SK-N-SH (cell line): Measurements from ENCODE around the gene RER1. TPM values are rescaled to one million over a fixed set of nuclear protein-coding genes. Genes with fewer than 3 reads are reported as not detected.

Experiments
- CTCF ChIA-PET: fragments of 300-600, 350-600 bp; formaldehyde crosslinking; extraction: SDS; loops from one replicate; lab custom pipeline; 2021; lab: Yijun Ruan, JAX
- POLR2A ChIA-PET: fragments of 350-600 bp; sonication (Branson Sonifier 250); formaldehyde crosslinking; extraction: SDS; loops from one replicate; lab custom pipeline; 2020; ENCODE audit warnings: antibody characterized with exemption, inconsistent platforms; lab: Yijun Ruan, JAX
- DNase-seq: peaks from one replicate; pipeline ENCODE4 v3.0.0; 2012
- H2AFZ ChIP-seq: fragments of 200-600 bp; sonication (generic); 2 replicates; pipeline ENCODE4 v1.8.1; 2016; ENCODE audit warnings: antibody characterized with exemption, mild to moderate bottlenecking, low read depth
- H3F3A ChIP-seq: fragments of 200-600 bp; sonication (generic); replicated peaks from 2 replicates; pipeline ENCODE3; 2016; ENCODE audit warnings: antibody characterized with exemption, mild to moderate bottlenecking; ENCODE audit not compliant: insufficient read depth
- H3K27ac ChIP-seq, 2 experiments: fragments of 200-500 bp in 1 of 2; fragments of 200-600 bp in 1 of 2; sonication (Bioruptor generic) in 1 of 2; sonication (generic), shearing (Covaris generic) in 1 of 2; 2 replicates each; pipeline versions ENCODE4 v1.5.1 to v1.6.1; 2014 to 2016; ENCODE audit warnings: low read depth in 2 of 2, inconsistent platforms in 1 of 2, low read length in 1 of 2, mild to moderate bottlenecking in 1 of 2, mixed read lengths in 1 of 2
- H3K27me3 ChIP-seq: fragments of 200-600 bp; sonication (generic), shearing (Covaris generic); 2 replicates; pipeline ENCODE4 v1.6.1; 2016; ENCODE audit warnings: mixed run types; ENCODE audit not compliant: insufficient read depth
- H3K36me3 ChIP-seq, 2 experiments: fragments of 200-500 bp in 1 of 2; fragments of 200-600 bp in 1 of 2; sonication (Bioruptor generic) in 1 of 2; sonication (generic) in 1 of 2; replicated peaks in 1 of 2; 2 replicates each; pipeline versions ENCODE3 to v1.5.1; 2014 to 2016; ENCODE audit warnings: low read length in 1 of 2, mild to moderate bottlenecking in 1 of 2; ENCODE audit not compliant: insufficient read depth in 2 of 2, control insufficient read depth in 1 of 2
- H3K4me1 ChIP-seq, 2 experiments: fragments of 200-500 bp in 1 of 2; fragments of 200-600 bp in 1 of 2; sonication (Bioruptor generic) in 1 of 2; sonication (generic), shearing (Covaris generic) in 1 of 2; 2 replicates each; pipeline versions ENCODE4 v1.5.1 to v1.6.1; 2014 to 2016; ENCODE audit warnings: low read depth in 1 of 2, low read length in 1 of 2, mixed run types in 1 of 2; ENCODE audit not compliant: insufficient read depth in 2 of 2, control insufficient read depth in 1 of 2
- H3K4me2 ChIP-seq: fragments of 200-600 bp; sonication (generic), shearing (Covaris generic); 2 replicates; pipeline ENCODE4 v1.6.1; 2017; ENCODE audit warnings: mixed run types
- H3K4me3 ChIP-seq, 2 experiments: fragments of 200-500 bp in 1 of 2; fragments of 200-600 bp in 1 of 2; sonication (Bioruptor generic) in 1 of 2; sonication (generic), shearing (Covaris generic) in 1 of 2; 2 replicates each; pipeline versions ENCODE4 v1.5.1 to v1.8.1; 2014 to 2016; ENCODE audit warnings: low read depth in 2 of 2, inconsistent platforms in 1 of 2, low read length in 1 of 2, mild to moderate bottlenecking in 1 of 2, mixed read lengths in 1 of 2, moderate library complexity in 1 of 2
- H3K79me2 ChIP-seq: fragments of 200-600 bp; sonication (generic); 2 replicates; pipeline ENCODE4 v1.8.1; 2017; ENCODE audit warnings: mild to moderate bottlenecking; ENCODE audit not compliant: insufficient read depth
- H3K9ac ChIP-seq: fragments of 200-600 bp; sonication (generic); 2 replicates; pipeline ENCODE4 v1.6.1; 2017; ENCODE audit warnings: mixed run types
- H3K9me2 ChIP-seq: fragments of 200-600 bp; sonication (generic); 2 replicates; pipeline ENCODE4 v1.6.1; 2017; ENCODE audit warnings: mixed run types
- H3K9me3 ChIP-seq: fragments of 200-600 bp; sonication (generic); 2 replicates; pipeline ENCODE4 v1.6.1; 2017; ENCODE audit warnings: mixed run types, mild to moderate bottlenecking, moderate library complexity
- H4K20me1 ChIP-seq: fragments of 200-600 bp; sonication (generic); 2 replicates; pipeline ENCODE4 v1.6.1; 2017; ENCODE audit warnings: mild to moderate bottlenecking, mixed run types; ENCODE audit not compliant: insufficient read depth
- CHD2 ChIP-seq: fragments of 150-350 bp; IDR thresholded peaks from 2 replicates; pipeline ENCODE4 v1.6.1; 2018; ENCODE audit warnings: low read length; ENCODE audit not compliant: partially characterized antibody
- CTCF ChIP-seq: fragments of 200-600 bp; sonication (generic); IDR thresholded peaks from 2 replicates; pipeline ENCODE4 v1.6.1; 2017; ENCODE audit warnings: antibody characterized with exemption, mild to moderate bottlenecking, moderate library complexity
- ELF1 ChIP-seq: IDR thresholded peaks from 2 replicates; pipeline ENCODE4 v1.4.0; 2012
- EZH2phosphoT487 ChIP-seq: fragments of 200-600 bp; sonication (generic); IDR thresholded peaks from 2 replicates; pipeline ENCODE4 v1.6.1; 2017; ENCODE audit warnings: low read depth, mixed run types, mild to moderate bottlenecking, antibody characterized with exemption, moderate library complexity, borderline replicate concordance
- FOXJ3 ChIP-seq: sonication (generic); formaldehyde crosslinking; IDR thresholded peaks from 2 replicates; pipeline ENCODE4 v1.5.1; 2020; ENCODE audit warnings: mild to moderate bottlenecking, missing genetic modification reagents
- GABPA ChIP-seq: IDR thresholded peaks from 2 replicates; pipeline ENCODE4 v1.4.0; 2012; ENCODE audit warnings: low read depth, mild to moderate bottlenecking
- GATA2 ChIP-seq: sonication (generic); formaldehyde crosslinking; IDR thresholded peaks from 2 replicates; pipeline ENCODE4 v1.5.0; 2020; ENCODE audit warnings: mild to moderate bottlenecking, missing genetic modification reagents
- JUND ChIP-seq: IDR thresholded peaks from 2 replicates; pipeline ENCODE4 v1.4.0; 2012
- NFIC ChIP-seq: IDR thresholded peaks from 2 replicates; pipeline ENCODE4 v1.4.0; 2012; ENCODE audit warnings: borderline replicate concordance
- PBX3 ChIP-seq: IDR thresholded peaks from 2 replicates; pipeline ENCODE4; 2012
- POLR2AphosphoS5 ChIP-seq: IDR thresholded peaks from 2 replicates; pipeline ENCODE4 v1.6.1; 2012; ENCODE audit warnings: low read depth, low read length
- RAD21 ChIP-seq: IDR thresholded peaks from 2 replicates; pipeline ENCODE4 v1.6.1; 2012; ENCODE audit warnings: mild to moderate bottlenecking, low read length
- TCF12 ChIP-seq: IDR thresholded peaks from 2 replicates; pipeline ENCODE4 v1.4.0; 2012
- TEAD4 ChIP-seq: IDR thresholded peaks from 2 replicates; pipeline ENCODE4 v1.4.0; 2012; ENCODE audit warnings: mild to moderate bottlenecking, borderline replicate concordance; ENCODE audit not compliant: insufficient read depth
- USF1 ChIP-seq: IDR thresholded peaks from 2 replicates; pipeline ENCODE4 v1.4.0; 2012; ENCODE audit warnings: low read depth, borderline replicate concordance
- YY1 ChIP-seq: IDR thresholded peaks from 2 replicates; pipeline ENCODE4 v1.4.0; 2012; ENCODE audit warnings: low read depth, mild to moderate bottlenecking
- WGBS: methylation state at CpG from one replicate; pipeline ENCODE4 v1.1.6; 2017; ENCODE audit warnings: low lambda C conversion rate; 5-methylcytosine and 5-hydroxymethylcytosine counted together
- polyA plus RNA-seq, 3 experiments: library from polyadenylated mRNA; depleted of rRNA; stranded (reverse); fragments of >200 nt; gene quantifications; 2 replicates each; pipeline ENCODE4 v1.2.3, GENCODE V29; 2012

The RER1 gene
- polyA plus RNA-seq, 1 of the 3 experiments (the other 2 are of a cell fraction) = 181 TPM

GRCh38 chr1:2344121-2344681, 47.4 kb upstream of the RER1 start (continued):
- no peak for TF ChIP-seq FOXJ3
- TF ChIP-seq, all 33 proteins: peak for 0

- H3K27ac ChIP-seq = no peak overlapping the region; a peak in 1 of 4 replicates
- H3K27me3 ChIP-seq = no peaks in the 10 kb centered on the region
- no peaks in the 10 kb centered on the region for H3K9me2 ChIP-seq
- no peaks in the 10 kb centered on the region for H3K79me2 ChIP-seq
- peaks cover 0 to 20% of the 10 kb centered on the region in 2 experiments; a peak in 1 of 4 replicates for H3K4me1 ChIP-seq
- no peaks in the 10 kb centered on the region for H4K20me1 ChIP-seq
- TF ChIP-seq POLR2AphosphoS5 (no peak), TEAD4 (no peak), EZH2phosphoT487 (no peak), CTCF (no peak), YY1 (no peak), RAD21 (no peak), CHD2 (no peak), PBX3 (no peak)
- ChIA-PET POLR2A (no interaction called here), CTCF (interaction anchor here (1.3 kb wide), 1 partner anchor 205 kb away, joined by 3 read pairs; no protein-coding TSS in a partner anchor)
- H3K4me3 ChIP-seq = no peak overlapping the region
- H3K9me3 ChIP-seq = no peaks in the 10 kb centered on the region
- no peak overlapping the region for H2AFZ ChIP-seq
- no peak overlapping the region for H3K9ac ChIP-seq
- H3K36me3 ChIP-seq = no peaks in the 10 kb centered on the region
- H3K4me2 ChIP-seq = no peak overlapping the region
- no peaks in the 10 kb centered on the region for H3F3A ChIP-seq
- WGBS = 92% methylated on average over 11 of the region's 29 CpGs
- DNase-seq = no peak
Measured at GRCh38 chr1:2344744-2345296, 46.8 kb upstream of the RER1 start.

GRCh38 chr1:2345297-2346075, 46.2 kb upstream of the RER1 start:
- POLR2A ChIA-PET = no interaction called here
- no peaks in the 10 kb centered on the region for H3K79me2 ChIP-seq
- H3K9me2 ChIP-seq = no peaks in the 10 kb centered on the region
- H3K4me1 ChIP-seq = peaks cover 0 to 20% of the 10 kb centered on the region in 2 experiments; a peak in 1 of 4 replicates
- H3F3A ChIP-seq = no peaks in the 10 kb centered on the region
- no peak overlapping the region for H3K4me2 ChIP-seq
- TF ChIP-seq GATA2 (CRISPR knock-in tag) = no peak; the same call in 1 of the 2 replicates
- TF ChIP-seq CHD2 = no peak
- TF ChIP-seq GABPA = no peak
- no peak for TF ChIP-seq TCF12
- no peak for TF ChIP-seq USF1
- TF ChIP-seq ELF1 = no peak
- TF ChIP-seq JUND = no peak
- TF ChIP-seq NFIC = no peak
- H3K4me3 ChIP-seq = no peak overlapping the region
- H3K9ac ChIP-seq = no peak overlapping the region
- no peak overlapping the region for H2AFZ ChIP-seq
- WGBS = 76% methylated on average over 5 of the region's 24 CpGs
- H3K27me3 ChIP-seq = no peaks in the 10 kb centered on the region
- no peaks in the 10 kb centered on the region for H3K36me3 ChIP-seq
- H4K20me1 ChIP-seq = no peaks in the 10 kb centered on the region
- no peak overlapping the region; a peak in 1 of 4 replicates for H3K27ac ChIP-seq
- H3K9me3 ChIP-seq = no peaks in the 10 kb centered on the region
- no peak for DNase-seq
- CTCF ChIA-PET = interaction anchor here (1.9 kb wide), 1 partner anchor 36 kb away, joined by 12 read pairs; no protein-coding TSS in a partner anchor
